ENCODE results near the gene REXO1. TPM values are rescaled to one million over a fixed set of nuclear protein-coding genes. Genes with fewer than 3 reads are reported as not detected.
A peak's percentile ranks its signal among the peaks of the same experiment; 100 is the strongest.

REXO1 gene
- total RNA-seq, 2 experiments from 2014 or later: 46.5 to 47.5 TPM

GRCh38 chr19:1774989-1775772 lies 73.1 kb downstream of the REXO1 start:
- Mint-ChIP-seq H3K36me3 (ENCODE audit: low read depth) (peaks cover 6% of the 10 kb centered on the region), H3K9me3 (peaks cover 12% of the 10 kb centered on the region), H3K4me3 (no peak overlapping the region), H3K4me1 (no peaks in the 10 kb centered on the region), H3K27ac (no peak overlapping the region), H3K27me3 (peaks cover 54% of the 10 kb centered on the region)
- POLR2A ChIA-PET: no interaction called here
- CTCF ChIA-PET: no interaction called here
- no peak for DNase-seq

GRCh38 chr19:1773184-1773583 lies 75.1 kb downstream of the REXO1 start:
- peaks cover 6% of the 10 kb centered on the region for H3K36me3 Mint-ChIP-seq (ENCODE audit: low read depth)
- H3K27me3 Mint-ChIP-seq: peaks cover 51% of the 10 kb centered on the region
- H3K27ac Mint-ChIP-seq: no peak overlapping the region
- POLR2A ChIA-PET: no interaction called here
- CTCF ChIA-PET: interaction anchor here (0.7 to 1.0 kb wide), 2 partner anchors 53 to 315 kb away, joined by 3 read pairs; no protein-coding TSS in a partner anchor
- H3K9me3 Mint-ChIP-seq: peaks cover 12% of the 10 kb centered on the region
- no peak for DNase-seq
- H3K4me1 Mint-ChIP-seq: no peaks in the 10 kb centered on the region
- H3K4me3 Mint-ChIP-seq: no peak overlapping the region

GRCh38 chr19:1770866-1771576 lies 77.3 kb downstream of the REXO1 start:
- Mint-ChIP-seq H3K27me3 (peaks cover 48% of the 10 kb centered on the region), H3K4me1 (no peaks in the 10 kb centered on the region), H3K9me3 (peaks cover 9% of the 10 kb centered on the region), H3K36me3 (ENCODE audit: low read depth) (no peaks in the 10 kb centered on the region), H3K4me3 (no peak overlapping the region), H3K27ac (no peak overlapping the region)
- DNase-seq: no peak
- CTCF ChIA-PET: interaction anchor here (1.5 to 2.0 kb wide), 4 partner anchors 10 to 98 kb away, joined by 4 to 7 read pairs (median 4); no protein-coding TSS in a partner anchor
- POLR2A ChIA-PET: no interaction called here

GRCh38 chr19:1769645-1769985 lies 78.7 kb downstream of the REXO1 start:
- peaks cover 57% of the 10 kb centered on the region for H3K27me3 Mint-ChIP-seq
- DNase-seq: no peak
- H3K4me1 Mint-ChIP-seq: no peaks in the 10 kb centered on the region
- no peaks in the 10 kb centered on the region for H3K36me3 Mint-ChIP-seq (ENCODE audit: low read depth)
- H3K4me3 Mint-ChIP-seq: no peak overlapping the region
- peaks cover 9% of the 10 kb centered on the region for H3K9me3 Mint-ChIP-seq
- H3K27ac Mint-ChIP-seq: no peak overlapping the region
- ChIA-PET CTCF (interaction anchor here (0.6 to 2.0 kb wide), 3 partner anchors 11 to 56 kb away, joined by 3 to 7 read pairs (median 5); no protein-coding TSS in a partner anchor), POLR2A (no interaction called here)

- ChIA-PET CTCF (interaction anchor here (1.0 to 2.9 kb wide), 5 partner anchors 12 to 223 kb away, joined by 3 to 15 read pairs (median 7); no protein-coding TSS in a partner anchor), POLR2A (no interaction called here)
- H3K27ac Mint-ChIP-seq: no peak overlapping the region
- no peaks in the 10 kb centered on the region for H3K4me1 Mint-ChIP-seq
- no peak for DNase-seq
- no peaks in the 10 kb centered on the region for H3K36me3 Mint-ChIP-seq (ENCODE audit: low read depth)
- peaks cover 9% of the 10 kb centered on the region for H3K9me3 Mint-ChIP-seq
- H3K4me3 Mint-ChIP-seq: no peak overlapping the region
- H3K27me3 Mint-ChIP-seq: peaks cover 56% of the 10 kb centered on the region
These were observed 79.2 kb downstream of the REXO1 start for GRCh38 chr19:1768918-1769644.

- peaks cover 60% of the 10 kb centered on the region for H3K27me3 Mint-ChIP-seq
- POLR2A ChIA-PET: no interaction called here
- CTCF ChIA-PET: interaction anchor here (1.1 to 2.9 kb wide), 4 partner anchors 14 to 222 kb away, joined by 3 to 15 read pairs (median 7); no protein-coding TSS in a partner anchor
- peaks cover 9% of the 10 kb centered on the region for H3K9me3 Mint-ChIP-seq
- DNase-seq: no peak
- H3K4me1 Mint-ChIP-seq: no peaks in the 10 kb centered on the region
- H3K4me3 Mint-ChIP-seq: no peak overlapping the region
- H3K27ac Mint-ChIP-seq: no peak overlapping the region
- no peaks in the 10 kb centered on the region for H3K36me3 Mint-ChIP-seq (ENCODE audit: low read depth)
These were observed 80.0 kb downstream of the REXO1 start for GRCh38 chr19:1768248-1768647.

- no peaks in the 10 kb centered on the region for H3K36me3 Mint-ChIP-seq (ENCODE audit: low read depth)
- no peak overlapping the region for H3K4me3 Mint-ChIP-seq
- H3K9me3 Mint-ChIP-seq: peaks cover 9% of the 10 kb centered on the region
- ChIA-PET CTCF (interaction anchor here (1.0 to 2.9 kb wide), 5 partner anchors 15 to 221 kb away, joined by 3 to 15 read pairs (median 5); no protein-coding TSS in a partner anchor), POLR2A (no interaction called here)
- DNase-seq: peak; percentile 59
- H3K27ac Mint-ChIP-seq: no peak overlapping the region
- H3K4me1 Mint-ChIP-seq: no peaks in the 10 kb centered on the region
- peaks cover 60% of the 10 kb centered on the region for H3K27me3 Mint-ChIP-seq
These were observed 80.8 kb downstream of the REXO1 start for GRCh38 chr19:1767464-1767933.

GRCh38 chr19:1766800-1767352 lies 81.4 kb downstream of the REXO1 start:
- Mint-ChIP-seq H3K4me1 (no peaks in the 10 kb centered on the region), H3K36me3 (ENCODE audit: low read depth) (no peaks in the 10 kb centered on the region), H3K9me3 (peaks cover 9% of the 10 kb centered on the region), H3K27me3 (peaks cover 59% of the 10 kb centered on the region), H3K27ac (no peak overlapping the region), H3K4me3 (no peak overlapping the region)
- ChIA-PET CTCF (interaction anchor here (1.0 to 2.9 kb wide), 3 partner anchors 15 to 94 kb away, joined by 4 to 15 read pairs (median 9); no protein-coding TSS in a partner anchor), POLR2A (interaction anchor here (1.1 kb wide), 1 partner anchor 15 kb away, joined by 3 read pairs; no protein-coding TSS in a partner anchor)
- DNase-seq: no peak

GRCh38 chr19:1765904-1766799 lies 82.1 kb downstream of the REXO1 start:
- no peaks in the 10 kb centered on the region for H3K36me3 Mint-ChIP-seq (ENCODE audit: low read depth)
- H3K9me3 Mint-ChIP-seq: peaks cover 5% of the 10 kb centered on the region
- H3K4me1 Mint-ChIP-seq: no peaks in the 10 kb centered on the region
- peaks cover 65% of the 10 kb centered on the region for H3K27me3 Mint-ChIP-seq
- no peak for DNase-seq
- no peak overlapping the region for H3K27ac Mint-ChIP-seq
- no peak overlapping the region for H3K4me3 Mint-ChIP-seq
- ChIA-PET POLR2A (interaction anchor here (1.1 kb wide), 1 partner anchor 15 kb away, joined by 3 read pairs; no protein-coding TSS in a partner anchor), CTCF (interaction anchor here (1.0 to 2.9 kb wide), 4 partner anchors 16 to 94 kb away, joined by 3 to 15 read pairs (median 4); no protein-coding TSS in a partner anchor)
